ENCODE data around the gene LCP2. TPM values are rescaled to one million over a fixed set of nuclear protein-coding genes. Genes with fewer than 3 reads are reported as not detected.
A peak's percentile ranks its signal among the peaks of the same experiment; 100 is the strongest.

The LCP2 gene
- total RNA-seq, 4 donors from 2014 or later = 27.5 to 53.8 (median 47.3) TPM

DNA sequence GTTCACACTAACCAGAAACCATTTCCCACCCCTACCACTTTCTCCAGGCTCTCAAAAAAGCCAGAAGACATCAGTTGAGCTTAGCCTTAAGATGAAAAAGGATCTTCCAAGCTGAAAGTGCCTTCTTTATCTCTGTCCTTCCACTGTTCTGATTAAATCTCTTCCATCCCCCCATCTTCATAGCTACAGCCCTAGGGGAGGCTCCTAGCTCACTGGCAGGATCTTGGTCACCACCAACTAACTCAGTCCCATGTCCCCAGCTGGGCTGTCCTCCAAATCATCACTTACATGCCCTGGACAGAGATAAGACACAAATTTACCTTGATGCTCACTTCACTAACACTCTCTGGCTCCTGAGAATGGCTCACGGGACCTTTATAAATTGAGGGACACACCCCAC is 14.3 kb downstream of the LCP2 start:
- Histone ChIP-seq H3K4me1 (peaks cover 0 to 41% (median 19%) of the 10 kb centered on the region in 4 donors), H3K9me3 (peaks cover 0 to 19% (median 0%) of the 10 kb centered on the region in 4 donors), H3K36me3 (no peaks in the 10 kb centered on the region), H3K27ac (no peak overlapping the region), H3K27me3 (no peaks in the 10 kb centered on the region), H3K4me3 (no peak overlapping the region)
- DNase-seq (ENCODE audit: low spot score in 2 of 2) = no peak
- WGBS, 2 donors = 86 to 92% methylated on average over 1 of the region's 1 CpG
- no peak for TF ChIP-seq POLR2A (IDR thresholded peaks at IDR 0.05)
- TF ChIP-seq EP300 (IDR thresholded peaks at IDR 0.05) = no peak
- TF ChIP-seq, protein P1, sequence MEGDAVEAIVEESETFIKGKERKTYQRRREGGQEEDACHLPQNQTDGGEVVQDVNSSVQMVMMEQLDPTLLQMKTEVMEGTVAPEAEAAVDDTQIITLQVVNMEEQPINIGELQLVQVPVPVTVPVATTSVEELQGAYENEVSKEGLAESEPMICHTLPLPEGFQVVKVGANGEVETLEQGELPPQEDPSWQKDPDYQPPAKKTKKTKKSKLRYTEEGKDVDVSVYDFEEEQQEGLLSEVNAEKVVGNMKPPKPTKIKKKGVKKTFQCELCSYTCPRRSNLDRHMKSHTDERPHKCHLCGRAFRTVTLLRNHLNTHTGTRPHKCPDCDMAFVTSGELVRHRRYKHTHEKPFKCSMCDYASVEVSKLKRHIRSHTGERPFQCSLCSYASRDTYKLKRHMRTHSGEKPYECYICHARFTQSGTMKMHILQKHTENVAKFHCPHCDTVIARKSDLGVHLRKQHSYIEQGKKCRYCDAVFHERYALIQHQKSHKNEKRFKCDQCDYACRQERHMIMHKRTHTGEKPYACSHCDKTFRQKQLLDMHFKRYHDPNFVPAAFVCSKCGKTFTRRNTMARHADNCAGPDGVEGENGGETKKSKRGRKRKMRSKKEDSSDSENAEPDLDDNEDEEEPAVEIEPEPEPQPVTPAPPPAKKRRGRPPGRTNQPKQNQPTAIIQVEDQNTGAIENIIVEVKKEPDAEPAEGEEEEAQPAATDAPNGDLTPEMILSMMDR (IDR thresholded peaks at IDR 0.05) = no peak

DNA sequence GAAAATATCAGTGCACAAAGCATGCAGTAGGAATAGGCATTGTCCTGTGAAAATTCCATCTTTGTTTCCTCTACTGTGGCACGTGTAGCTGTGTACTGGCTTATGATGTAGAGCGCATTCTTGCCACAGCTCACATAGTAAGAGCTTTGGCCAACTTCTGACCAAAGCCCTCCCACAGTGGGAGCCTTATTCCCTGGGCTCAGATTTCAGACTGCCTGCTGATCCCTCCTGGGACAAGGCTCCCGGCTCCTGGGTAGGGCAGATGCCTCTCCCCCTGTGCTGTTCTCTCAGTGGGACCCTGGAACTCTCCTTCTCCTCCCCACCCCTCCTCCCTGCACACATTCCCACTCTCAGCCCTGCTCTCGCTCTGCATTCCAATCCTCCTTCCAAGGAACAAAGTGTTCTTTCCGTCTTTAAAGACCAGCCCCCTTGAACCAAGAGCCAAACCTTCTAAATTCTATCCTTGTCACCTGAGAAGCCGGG is 17.5 kb downstream of the LCP2 start:
- WGBS, 2 donors = 37 to 41% methylated on average over 6 of the region's 6 CpGs
- TF ChIP-seq EP300 (IDR thresholded peaks at IDR 0.05) = peak; percentile 84 to 85
- no peak for TF ChIP-seq POLR2A (IDR thresholded peaks at IDR 0.05)
- TF ChIP-seq, protein P1 (IDR thresholded peaks at IDR 0.05) = no peak
- H3K4me1 ChIP-seq = peaks cover 0 to 28% (median 18%) of the 10 kb centered on the region in 4 donors
- no peak overlapping the region for H3K4me3 ChIP-seq
- no peak for DNase-seq (ENCODE audit: low spot score in 2 of 2)
- peak overlapping the region; percentile 29 to 80 (median 49) for H3K27ac ChIP-seq
- H3K27me3 ChIP-seq = no peaks in the 10 kb centered on the region
- peaks cover 0 to 19% (median 0%) of the 10 kb centered on the region in 4 donors for H3K9me3 ChIP-seq
- no peaks in the 10 kb centered on the region for H3K36me3 ChIP-seq

DNA sequence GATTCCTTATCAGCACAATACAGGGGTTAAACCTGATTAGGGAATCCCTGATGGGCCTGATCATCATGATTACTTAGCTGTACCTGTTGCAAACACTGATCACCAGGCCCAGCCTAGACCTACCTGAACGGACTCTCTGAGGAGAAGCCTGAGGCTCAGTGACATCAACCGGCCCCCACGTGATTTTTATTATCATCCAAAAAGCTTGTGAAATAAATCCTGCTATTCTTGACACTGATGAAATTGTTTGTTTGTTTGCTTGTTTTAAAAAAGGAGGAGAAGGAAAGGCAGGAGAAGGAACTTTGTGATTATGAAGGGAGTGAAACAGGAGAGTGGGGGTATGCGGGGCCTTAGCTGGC is 18.1 kb downstream of the LCP2 start:
- DNase-seq (ENCODE audit: low spot score in 2 of 2) = no peak

DNA sequence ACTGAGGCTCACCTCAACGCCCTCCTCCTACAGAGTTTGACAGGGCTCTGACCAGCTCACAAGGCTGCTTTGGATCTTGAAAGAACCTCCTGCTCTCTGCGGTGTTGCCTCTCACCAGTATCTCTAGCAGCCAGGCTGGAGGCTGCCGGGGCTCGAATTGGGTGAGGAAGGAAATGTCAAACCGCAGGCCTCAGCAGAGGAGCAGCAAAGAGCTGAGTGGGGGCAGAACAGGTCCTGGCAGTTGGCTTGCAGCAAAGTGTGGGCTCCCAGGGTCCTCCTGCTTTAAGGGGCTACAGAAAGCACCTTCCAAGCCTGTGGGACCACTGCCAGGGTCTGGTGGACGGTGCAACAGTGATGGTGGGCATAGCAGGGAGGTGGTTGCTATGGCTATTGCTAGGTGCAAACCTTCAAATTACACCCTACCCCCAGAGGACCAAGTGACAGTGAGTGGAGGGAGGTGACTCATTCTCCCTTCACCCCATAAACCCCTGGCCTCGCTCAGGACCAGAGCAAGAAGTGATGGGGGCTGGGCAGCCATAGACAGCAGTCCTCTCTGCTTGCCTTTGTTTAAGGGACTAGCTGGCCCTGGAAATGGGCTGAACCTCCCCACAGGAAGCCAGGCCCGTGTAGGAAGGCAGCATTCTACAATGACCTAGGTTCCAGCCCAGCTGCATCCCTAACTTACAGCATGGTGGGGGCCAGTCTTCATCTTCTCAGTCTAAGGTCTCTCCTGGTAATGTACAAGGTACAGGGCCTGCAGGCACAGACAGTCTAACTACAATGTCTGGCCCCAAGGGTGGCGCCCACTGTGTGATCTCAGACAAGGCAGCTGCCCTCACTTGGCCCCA is 18.7 kb downstream of the LCP2 start:
- 49 to 62% methylated on average over 5 to 8 of the region's 9 CpGs for WGBS, 2 donors
- H3K36me3 ChIP-seq = no peaks in the 10 kb centered on the region
- no peak for DNase-seq (ENCODE audit: low spot score in 2 of 2)
- H3K4me1 ChIP-seq = peaks cover 0 to 30% (median 18%) of the 10 kb centered on the region in 4 donors
- no peak overlapping the region for H3K4me3 ChIP-seq
- TF ChIP-seq EP300 (IDR thresholded peaks at IDR 0.05) = no peak
- TF ChIP-seq, protein P1 (IDR thresholded peaks at IDR 0.05) = no peak
- TF ChIP-seq POLR2A (IDR thresholded peaks at IDR 0.05) = no peak
- H3K27me3 ChIP-seq = no peaks in the 10 kb centered on the region
- H3K9me3 ChIP-seq = peaks cover 0 to 8% (median 0%) of the 10 kb centered on the region in 4 donors
- peak overlapping the region; percentile 29 to 80 (median 49) for H3K27ac ChIP-seq

More for the DNA sequence above, 18.1 kb downstream of the LCP2 start:
- Histone ChIP-seq H3K27ac (peak overlapping the region; percentile 29 to 80 (median 49)), H3K4me1 (peaks cover 0 to 28% (median 18%) of the 10 kb centered on the region in 4 donors), H3K4me3 (no peak overlapping the region), H3K9me3 (peaks cover 0 to 14% (median 0%) of the 10 kb centered on the region in 4 donors), H3K36me3 (no peaks in the 10 kb centered on the region), H3K27me3 (no peaks in the 10 kb centered on the region)
- no peak for TF ChIP-seq POLR2A (IDR thresholded peaks at IDR 0.05)
- 84 to 88% methylated on average over 4 of the region's 4 CpGs for WGBS, 2 donors

DNA sequence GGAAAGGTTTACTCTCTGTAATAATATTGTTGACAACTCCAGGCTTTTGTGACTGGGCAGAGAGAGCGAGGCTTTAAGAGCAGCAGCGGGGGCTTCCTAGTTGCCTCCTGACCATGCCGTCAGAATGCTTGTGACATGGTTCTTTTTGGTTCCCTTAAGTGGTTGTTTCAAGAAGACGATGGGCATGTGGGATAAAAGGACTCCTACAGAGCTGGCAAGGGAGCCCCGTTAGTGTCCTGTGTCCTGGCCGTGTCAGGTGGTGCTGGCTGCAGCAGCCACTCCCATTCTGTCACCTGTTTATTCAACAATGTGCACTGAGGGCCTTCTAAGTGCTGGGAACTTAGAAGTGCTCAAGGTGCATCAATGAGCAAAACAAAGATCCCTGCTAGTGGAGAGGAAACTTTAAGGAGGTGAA is 19.7 kb downstream of the LCP2 start:
- Histone ChIP-seq H3K27ac (no peak overlapping the region), H3K27me3 (no peaks in the 10 kb centered on the region), H3K9me3 (no peaks in the 10 kb centered on the region), H3K4me3 (no peak overlapping the region), H3K36me3 (no peaks in the 10 kb centered on the region), H3K4me1 (peaks cover 0 to 35% (median 18%) of the 10 kb centered on the region in 4 donors)
- DNase-seq (ENCODE audit: low spot score in 2 of 2) = no peak
- WGBS, 2 donors = 43 to 66% methylated on average over 6 of the region's 6 CpGs
- TF ChIP-seq POLR2A (IDR thresholded peaks at IDR 0.05) = no peak
- TF ChIP-seq, protein P1 (IDR thresholded peaks at IDR 0.05) = no peak

All from tibial nerve (tissue), 4 donors.